Endothelial cell of umbilical vein (primary cell): Measurements from ENCODE around the gene DEXI. TPM values are rescaled to one million over a fixed set of nuclear protein-coding genes. Genes with fewer than 3 reads are reported as not detected.

Source experiments
- BruUV-seq: library from RNA; stranded (reverse); fragments of 400-500 nt; replicated peaks from 2 replicates; lab custom pipeline; 2021; lab: Mats Ljungman, UMichigan
- CTCF ChIA-PET: fragments of 300-600, 350-600 bp; sonication (Branson Sonifier 250); formaldehyde crosslinking; loops from one replicate; lab custom pipeline; 2021; ENCODE audit warnings: antibody characterized with exemption, inconsistent platforms; lab: Charles Lee
- POLR2A ChIA-PET: fragments of 300-600, 350-600 bp; sonication (Branson Sonifier 250); formaldehyde crosslinking; loops from one replicate; lab custom pipeline; 2021; ENCODE audit warnings: antibody characterized with exemption, inconsistent platforms; lab: Charles Lee
- DNase-seq: peaks from one replicate; pipeline ENCODE4 v3.0.0-alpha.2; 2011; ENCODE audit warnings: low read depth, low spot score
- FAIRE-seq: peaks from 2 replicates; lab custom pipeline; 2011; peaks lifted over from hg19 to GRCh38; lab: Jason Lieb, UNC
- H2AFZ ChIP-seq: 2 replicates; pipeline ENCODE4 v1.6.0; 2012; ENCODE audit warnings: low read depth, low read length, control low read depth, inconsistent platforms
- H3K27ac ChIP-seq: 2 replicates; pipeline ENCODE4 v1.5.1; 2011; ENCODE audit warnings: low read depth, mild to moderate bottlenecking, control low read depth, low read length, moderate library complexity; ENCODE audit not compliant: insufficient read depth
- H3K27me3 ChIP-seq, 2 experiments: 2 replicates each; pipeline versions ENCODE4 v1.6.0 to v1.6.1; 2011; ENCODE audit warnings: low read length in 2 of 2, mixed read lengths in 1 of 2; ENCODE audit not compliant: control insufficient read depth in 2 of 2, insufficient read depth in 2 of 2
- H3K36me3 ChIP-seq, 2 experiments: 2 replicates in 1 of 2; 3 replicates in 1 of 2; pipeline ENCODE4 v1.5.1; 2011; ENCODE audit warnings: low read length in 2 of 2, mild to moderate bottlenecking in 1 of 2, moderate library complexity in 1 of 2; ENCODE audit not compliant: control insufficient read depth in 2 of 2, insufficient read depth in 2 of 2; ENCODE audit errors: extremely low read depth in 1 of 2
- H3K4me1 ChIP-seq: 3 replicates; pipeline ENCODE4 v1.5.1; 2011; ENCODE audit warnings: mild to moderate bottlenecking, low read length; ENCODE audit not compliant: control insufficient read depth, insufficient read depth; ENCODE audit errors: extremely low read depth
- H3K4me2 ChIP-seq: 2 replicates; pipeline ENCODE4 v1.6.1; 2011; ENCODE audit warnings: low read length, control low read depth, mixed read lengths; ENCODE audit not compliant: insufficient read depth
- H3K4me3 ChIP-seq, 3 experiments: fragments of 200-600 bp in 1 of 3; sonication (generic), shearing (Covaris generic) in 1 of 3; replicated peaks in 1 of 3; 2 replicates each; pipeline ENCODE4 v1.5.1; 2011 to 2016; ENCODE audit warnings: control low read depth in 3 of 3, low read length in 3 of 3, mild to moderate bottlenecking in 2 of 3, inconsistent platforms in 1 of 3, low read depth in 1 of 3, moderate library complexity in 1 of 3; ENCODE audit not compliant: insufficient read depth in 1 of 3
- H3K79me2 ChIP-seq: 2 replicates; pipeline ENCODE4 v1.6.0; 2012; ENCODE audit warnings: low read length, inconsistent platforms; ENCODE audit not compliant: control insufficient read depth, insufficient read depth
- H3K9ac ChIP-seq: replicated peaks from 2 replicates; pipeline ENCODE3; 2011; ENCODE audit warnings: low read length, control low read depth; ENCODE audit not compliant: insufficient read depth; ENCODE audit errors: extremely low read depth
- H3K9me1 ChIP-seq: replicated peaks from 3 replicates; pipeline ENCODE4 v1.6.0; 2011; ENCODE audit warnings: mild to moderate bottlenecking, low read length; ENCODE audit not compliant: control insufficient read depth, insufficient read depth; ENCODE audit errors: extremely low read depth
- H3K9me3 ChIP-seq: replicated peaks from 2 replicates; pipeline ENCODE4 v1.5.1; 2012; ENCODE audit warnings: low read length, inconsistent platforms; ENCODE audit not compliant: control insufficient read depth, insufficient read depth
- H4K20me1 ChIP-seq: replicated peaks from 2 replicates; pipeline ENCODE3; 2011; ENCODE audit warnings: mild to moderate bottlenecking, low read length; ENCODE audit not compliant: control insufficient read depth, insufficient read depth; ENCODE audit errors: extremely low read depth
- CTCF ChIP-seq, 2 donors: IDR thresholded peaks; 1 replicate in 1 of 2; 2 replicates in 1 of 2; pipeline ENCODE4 v1.5.1; 2011; ENCODE audit warnings: low read length in 2 of 2, mild to moderate bottlenecking in 2 of 2, moderate library complexity in 2 of 2, control low read depth in 1 of 2, inconsistent platforms in 1 of 2, low read depth in 1 of 2; ENCODE audit not compliant: insufficient read depth in 1 of 2; ENCODE audit errors: extremely low read depth in 1 of 2
- FOS ChIP-seq: IDR thresholded peaks from 2 replicates; pipeline ENCODE4 v1.6.1; 2011; ENCODE audit warnings: mild to moderate bottlenecking, low read length, moderate library complexity, borderline replicate concordance; ENCODE audit not compliant: insufficient read depth
- GATA2 ChIP-seq: IDR thresholded peaks from 2 replicates; pipeline ENCODE4 v1.7.0; 2011; ENCODE audit warnings: low read depth, mild to moderate bottlenecking, moderate library complexity, mixed read lengths, low read length; ENCODE audit not compliant: insufficient read length, insufficient read depth
- JUN ChIP-seq: IDR thresholded peaks from 2 replicates; pipeline ENCODE4 v1.6.1; 2011; ENCODE audit warnings: borderline replicate concordance, low read depth; ENCODE audit not compliant: insufficient read length, insufficient read depth
- MAX ChIP-seq: IDR thresholded peaks from 2 replicates; pipeline ENCODE4 v1.6.1; 2011; ENCODE audit not compliant: insufficient read depth, insufficient read length
- MYC ChIP-seq: IDR thresholded peaks from one replicate; pipeline ENCODE4 v1.6.1; 2011; ENCODE audit warnings: mild to moderate bottlenecking, low read depth, low read length
- POLR2A ChIP-seq: IDR thresholded peaks from 2 replicates; pipeline ENCODE4 v1.6.1; 2012; ENCODE audit warnings: low read depth, mild to moderate bottlenecking, control low read depth, low read length
- dilution Hi-C: fragments of 300-500 bp; cut with MboI; formaldehyde crosslinking; loops from one replicate; pipeline ENCODE4 v1.15.0; 2019; ENCODE audit warnings: low sequenced_read_pairs; ENCODE audit not compliant: extremely low pct_ligation_motif_present
- intact Hi-C: fragments of 100-400 bp; cut with micrococcal nuclease; formaldehyde crosslinking; loops from one replicate; pipeline ENCODE4 v1.10.0; 2022
- polyA plus RNA-seq, 4 experiments: library from polyadenylated mRNA; depleted of rRNA in 3 of 4; stranded (reverse) in 3 of 4; unstranded in 1 of 4; fragments of >200 nt; gene quantifications; 2 replicates each; pipeline versions ENCODE4 v1.2.1 to v1.2.3, GENCODE V29; 2011 to 2012; ENCODE audit warnings: missing spikeins in 1 of 4
- total RNA-seq: library from RNA; stranded (reverse); gene quantifications from 2 replicates; pipeline ENCODE4 v1.2.3, GENCODE V29; 2021

The DEXI gene
- total and polyA plus RNA-seq, 2 donors (not counting 3 experiments of a cell fraction or from before 2014, with no cell fraction given), result 32.8 to 69.5 TPM

- BruUV-seq, result no TSS peak
These were observed 20.5 kb downstream of the DEXI start for GRCh38 chr16:10921536-10922327.

More at GRCh38 chr16:10921536-10922327, 20.5 kb downstream of the DEXI start:
- ChIA-PET POLR2A (no interaction called here), CTCF (interaction anchor here (0.8 kb wide), 2 partner anchors 10 to 253 kb away, joined by 3 read pairs; no protein-coding TSS in a partner anchor)
- dilution Hi-C loops, result no loop called here
- no peaks in the 10 kb centered on the region for H3K79me2 ChIP-seq
- H3K9ac ChIP-seq, result no peak overlapping the region
- no peaks in the 10 kb centered on the region for H3K9me1 ChIP-seq
- no peak overlapping the region for H3K4me2 ChIP-seq
- H4K20me1 ChIP-seq, result no peaks in the 10 kb centered on the region
- H3K9me3 ChIP-seq, result no peaks in the 10 kb centered on the region
- intact Hi-C loops, result no loop called here
- no peak for FAIRE-seq
- H3K4me3 ChIP-seq, result no peak overlapping the region
- H3K27me3 ChIP-seq, result no peaks in the 10 kb centered on the region
- H2AFZ ChIP-seq, result no peak overlapping the region
- peaks cover 0 to 5% of the 10 kb centered on the region in 2 experiments for H3K36me3 ChIP-seq
- TF ChIP-seq JUN (no peak), POLR2A (no peak), MYC (no peak), MAX (no peak), GATA2 (no peak), FOS (no peak), CTCF (IDR thresholded peaks at IDR 0.05; ENCODE audit: extremely low read depth in 1 of 2, insufficient read depth in 1 of 2, low read depth in 1 of 2, low read length in 2 of 2) (no peak)
- H3K4me1 ChIP-seq, result no peaks in the 10 kb centered on the region
- H3K27ac ChIP-seq, result no peak overlapping the region
- no peak for DNase-seq
